Peyer's patch (tissue), 4 donors: ENCODE results near the gene SDHA. TPM values are rescaled to one million over a fixed set of nuclear protein-coding genes. Genes with fewer than 3 reads are reported as not detected.
"Not testable (repeated sequence)": the region's sequence is repeated elsewhere in the genome, so short reads cannot be mapped to it uniquely, and the experiment has no call there.

Source experiments
- DNase-seq, 3 donors: peaks; one replicate each; pipeline ENCODE4 v3.0.0-alpha.2; 2017 to 2019
- H3K27ac ChIP-seq, 4 donors: fragments of 200-600 bp; sonication (generic); one replicate each; pipeline ENCODE4 v1.5.1; 2016 to 2019
- H3K27me3 ChIP-seq, 2 donors: fragments of 200-600 bp; sonication (generic); one replicate each; pipeline ENCODE4 v1.5.1; 2019
- H3K36me3 ChIP-seq, 3 donors: fragments of 200-600 bp; sonication (generic); one replicate each; pipeline ENCODE4 v1.5.1; 2016 to 2019
- H3K4me1 ChIP-seq, 4 donors: fragments of 200-600 bp; sonication (generic); one replicate each; pipeline ENCODE4 v1.5.1; 2016 to 2019
- H3K4me3 ChIP-seq, 4 donors: fragments of 200-600 bp; sonication (generic); 1 replicate in 3 of 4; 2 replicates in 1 of 4; pipeline ENCODE4 v1.5.1; 2016 to 2019; ENCODE audit warnings: mild to moderate bottlenecking in 1 of 4
- H3K9me3 ChIP-seq, 4 donors: fragments of 200-600 bp; sonication (generic); one replicate each; pipeline ENCODE4 v1.5.1; 2016 to 2019; ENCODE audit warnings: mild to moderate bottlenecking in 1 of 4
- CTCF ChIP-seq, 6 experiments: fragments of 450-650 bp in 4 of 6; fragments of 200-600 bp in 2 of 6; sonication (generic) in 1 of 6; IDR thresholded peaks; one replicate each; pipeline ENCODE4 v1.5.1; 2017 to 2019; ENCODE audit warnings: antibody characterized with exemption in 6 of 6, mild to moderate bottlenecking in 3 of 6, moderate library complexity in 1 of 6
- POLR2A ChIP-seq, 2 donors: fragments of 450-650 bp; IDR thresholded peaks; one replicate each; pipeline ENCODE4 v1.5.1; 2017; ENCODE audit warnings: antibody characterized with exemption in 2 of 2, mild to moderate bottlenecking in 2 of 2, moderate library complexity in 2 of 2
- total RNA-seq, 4 donors: library from RNA; depleted of rRNA; stranded (reverse); fragments of >200 nt; gene quantifications; one replicate each; pipeline ENCODE4 v1.1.0, GENCODE V29; 2016

Gene SDHA
- total RNA-seq, 4 donors from 2014 or later, result 94.9 to 253 (median 207) TPM

- Histone ChIP-seq H3K36me3 (peaks cover 0 to 50% (median 0%) of the 10 kb centered on the region in 3 donors), H3K4me3 (no peak overlapping the region), H3K9me3 (no peaks in the 10 kb centered on the region), H3K27ac (no peak overlapping the region), H3K27me3 (no peaks in the 10 kb centered on the region), H3K4me1 (peaks cover 0 to 20% (median 5%) of the 10 kb centered on the region in 4 donors)
- TF ChIP-seq POLR2A (IDR thresholded peaks at IDR 0.05) (no peak), CTCF (IDR thresholded peaks at IDR 0.05) (no peak)
- no peak for DNase-seq
These were observed 5.7 kb downstream of the SDHA start for GRCh38 chr5:223791-224190.

GRCh38 chr5:225334-225733 is 7.2 kb downstream of the SDHA start:
- no peak for TF ChIP-seq POLR2A (IDR thresholded peaks at IDR 0.05)
- no peak for TF ChIP-seq CTCF (IDR thresholded peaks at IDR 0.05)
- Histone ChIP-seq H3K4me1 (peaks cover 0 to 20% (median 4%) of the 10 kb centered on the region in 4 donors), H3K27ac (no peak overlapping the region), H3K4me3 (no peak overlapping the region), H3K36me3 (peaks cover 0 to 65% (median 3%) of the 10 kb centered on the region in 3 donors), H3K27me3 (no peaks in the 10 kb centered on the region), H3K9me3 (no peaks in the 10 kb centered on the region)
- no peak for DNase-seq

- H3K36me3 ChIP-seq, result peaks cover 0 to 81% (median 3%) of the 10 kb centered on the region in 3 donors
- H3K4me3 ChIP-seq, DNase-seq, H3K4me1 ChIP-seq, H3K9me3 ChIP-seq, H3K27ac ChIP-seq, H3K27me3 ChIP-seq: not testable (repeated sequence)
These were observed 9.3 kb downstream of the SDHA start for GRCh38 chr5:227375-227774.

- no peak for DNase-seq
- H3K27me3 ChIP-seq, result no peaks in the 10 kb centered on the region
- no peak overlapping the region for H3K4me3 ChIP-seq
- H3K36me3 ChIP-seq, result peaks cover 0 to 94% (median 3%) of the 10 kb centered on the region in 3 donors
- H3K4me1 ChIP-seq, result no peaks in the 10 kb centered on the region
- H3K27ac ChIP-seq, result no peak overlapping the region
- H3K9me3 ChIP-seq, result no peaks in the 10 kb centered on the region
- TF ChIP-seq POLR2A (IDR thresholded peaks at IDR 0.05) (no peak), CTCF (IDR thresholded peaks at IDR 0.05) (no peak)
These were observed 10.8 kb downstream of the SDHA start for GRCh38 chr5:228886-229285.

GRCh38 chr5:230711-231110 is 12.6 kb downstream of the SDHA start:
- Histone ChIP-seq H3K9me3 (no peaks in the 10 kb centered on the region), H3K27me3 (no peaks in the 10 kb centered on the region), H3K4me1 (no peaks in the 10 kb centered on the region), H3K27ac (no peak overlapping the region), H3K4me3 (no peak overlapping the region), H3K36me3 (peaks cover 0 to 92% (median 3%) of the 10 kb centered on the region in 3 donors)
- no peak for DNase-seq
- TF ChIP-seq CTCF (IDR thresholded peaks at IDR 0.05) (no peak), POLR2A (IDR thresholded peaks at IDR 0.05) (no peak)

- H3K36me3 ChIP-seq, result peaks cover 0 to 92% (median 3%) of the 10 kb centered on the region in 3 donors
- TF ChIP-seq CTCF (IDR thresholded peaks at IDR 0.05), result no peak
- no peak for TF ChIP-seq POLR2A (IDR thresholded peaks at IDR 0.05)
- H3K27ac ChIP-seq, result no peak overlapping the region
- no peaks in the 10 kb centered on the region for H3K4me1 ChIP-seq
- DNase-seq, result no peak
- H3K4me3 ChIP-seq, result no peak overlapping the region
- no peaks in the 10 kb centered on the region for H3K27me3 ChIP-seq
- no peaks in the 10 kb centered on the region for H3K9me3 ChIP-seq
These were observed 13.5 kb downstream of the SDHA start for GRCh38 chr5:231661-232060.

GRCh38 chr5:233426-233825 is 15.3 kb downstream of the SDHA start:
- H3K27me3 ChIP-seq, H3K27ac ChIP-seq, DNase-seq, H3K9me3 ChIP-seq, H3K4me1 ChIP-seq, H3K4me3 ChIP-seq: not testable (repeated sequence)
- peaks cover 0 to 85% (median 3%) of the 10 kb centered on the region in 3 donors for H3K36me3 ChIP-seq
